SKM-1 (cell line): ENCODE results near the gene GRM8.

Source experiments
- DNase-seq: peaks from one replicate; lab custom pipeline; 2025; ENCODE audit not compliant: unreplicated experiment; lab: John Stamatoyannopoulos, UW

GRM8 gene

GRCh38 chr7:127151379-127151778 lies 101.4 kb downstream of the GRM8 start:
- no peak for DNase-seq

- no peak for DNase-seq
Measured at GRCh38 chr7:127150543-127150942, 102.2 kb downstream of the GRM8 start.

GRCh38 chr7:127146746-127147536 lies 105.8 kb downstream of the GRM8 start:
- DNase-seq = no peak

GRCh38 chr7:127137146-127137545 lies 115.6 kb downstream of the GRM8 start:
- no peak for DNase-seq

- no peak for DNase-seq
Measured at GRCh38 chr7:127135871-127136485, 116.8 kb downstream of the GRM8 start.

GRCh38 chr7:127123220-127123619 lies 129.5 kb downstream of the GRM8 start:
- DNase-seq = no peak

- DNase-seq = no peak
Measured at GRCh38 chr7:127119517-127119916, 133.2 kb downstream of the GRM8 start.

GRCh38 chr7:127114742-127115265 lies 137.9 kb downstream of the GRM8 start:
- DNase-seq = no peak

GRCh38 chr7:127107601-127108007 lies 145.1 kb downstream of the GRM8 start:
- DNase-seq = peak; percentile 13

- DNase-seq = no peak
Measured at GRCh38 chr7:127093340-127093739, 159.4 kb downstream of the GRM8 start.

- DNase-seq = no peak
Measured at GRCh38 chr7:127091620-127092019, 161.1 kb downstream of the GRM8 start.

GRCh38 chr7:127089146-127089545 lies 163.6 kb downstream of the GRM8 start:
- no peak for DNase-seq

GRCh38 chr7:127081539-127081938 lies 171.2 kb downstream of the GRM8 start:
- DNase-seq = no peak

- DNase-seq = no peak
Measured at GRCh38 chr7:127080576-127080975, 172.2 kb downstream of the GRM8 start.

GRCh38 chr7:127066974-127067373 lies 185.8 kb downstream of the GRM8 start:
- DNase-seq = no peak

GRCh38 chr7:127059475-127059874 lies 193.3 kb downstream of the GRM8 start:
- no peak for DNase-seq

GRCh38 chr7:127057918-127058317 lies 194.8 kb downstream of the GRM8 start:
- no peak for DNase-seq

GRCh38 chr7:127056202-127056601 lies 196.5 kb downstream of the GRM8 start:
- no peak for DNase-seq

GRCh38 chr7:127047521-127047920 lies 205.2 kb downstream of the GRM8 start:
- DNase-seq = no peak

GRCh38 chr7:127041689-127042452 lies 210.9 kb downstream of the GRM8 start:
- DNase-seq = no peak

- no peak for DNase-seq
Measured at GRCh38 chr7:127040042-127040441, 212.7 kb downstream of the GRM8 start.

GRCh38 chr7:127039541-127039940 lies 213.2 kb downstream of the GRM8 start:
- DNase-seq = no peak
